Upper lobe of right lung (tissue), 1 donor: ENCODE data around the gene SRPK3. TPM values are rescaled to one million over a fixed set of nuclear protein-coding genes. Genes with fewer than 3 reads are reported as not detected.

Experiments
- ATAC-seq: fragments of 200-7000 bp; cut with Tn5 transposase; one replicate; pipeline ENCODE4 v1.9.1; 2020; ENCODE audit warnings: mild to moderate bottlenecking, moderate library complexity
- DNase-seq: peaks from one replicate; pipeline ENCODE4 v3.0.0-alpha.2; 2020
- H3K27ac ChIP-seq: fragments of 200-600 bp; one replicate; pipeline ENCODE4 v1.8.0; 2022
- H3K27me3 ChIP-seq: fragments of 200-600 bp; one replicate; pipeline ENCODE4 v1.8.0; 2022; ENCODE audit warnings: mild to moderate bottlenecking
- H3K36me3 ChIP-seq: fragments of 200-600 bp; one replicate; pipeline ENCODE4 v1.8.0; 2022
- H3K4me1 ChIP-seq: fragments of 200-600 bp; one replicate; pipeline ENCODE4 v1.8.0; 2022
- H3K4me3 ChIP-seq: fragments of 200-600 bp; one replicate; pipeline ENCODE4 v1.8.0; 2022; ENCODE audit warnings: mild to moderate bottlenecking
- H3K9me3 ChIP-seq: fragments of 200-600 bp; one replicate; pipeline ENCODE4 v1.8.0; 2022
- CTCF ChIP-seq: fragments of 200-600 bp; IDR thresholded peaks from one replicate; pipeline ENCODE4 v1.8.0; 2022; ENCODE audit warnings: antibody characterized with exemption
- intact Hi-C: fragments of 100-400 bp; cut with DNase I; formaldehyde crosslinking; loops from one replicate; pipeline ENCODE4 v1.11.0; 2022
- total RNA-seq: library from RNA; stranded (reverse); fragmentation: NEBNext Ultra II Directional; extraction: Animal tissue kit (Norgen Biotek cat#: 25700); gene quantifications from one replicate; pipeline ENCODE4 v1.2.1, GENCODE V29; 2021
- donor health status: DM: no; HTN: yes; CAD: no; lungs with severe emphysema.

Gene SRPK3
- total RNA-seq, 1 donor from 2014 or later: not detected

GRCh38 chrX:153765138-153766079 lies 15.4 kb upstream of the SRPK3 start:
- intact Hi-C loops: loop anchor here (10.0 kb wide), 1 partner anchor 189 kb away; no protein-coding TSS in a partner anchor
- ATAC-seq: peak; percentile 35
- no peak overlapping the region for H3K4me3 ChIP-seq

GRCh38 chrX:153766098-153766817 lies 14.6 kb upstream of the SRPK3 start:
- TF ChIP-seq CTCF: no peak
- H3K4me1 ChIP-seq: peaks cover 3% of the 10 kb centered on the region
- no peaks in the 10 kb centered on the region for H3K36me3 ChIP-seq
- no peak overlapping the region for H3K27ac ChIP-seq
- no peak overlapping the region for H3K4me3 ChIP-seq
- DNase-seq (peak; percentile 54), ATAC-seq (no peak)
- no peaks in the 10 kb centered on the region for H3K27me3 ChIP-seq
- intact Hi-C loops: loop anchor here (10.0 kb wide), 1 partner anchor 189 kb away; no protein-coding TSS in a partner anchor
- H3K9me3 ChIP-seq: no peaks in the 10 kb centered on the region

More at GRCh38 chrX:153765138-153766079, 15.4 kb upstream of the SRPK3 start:
- peak overlapping the region; percentile 42 for H3K27ac ChIP-seq
- no peaks in the 10 kb centered on the region for H3K36me3 ChIP-seq
- peak; percentile 46 for DNase-seq
- no peaks in the 10 kb centered on the region for H3K27me3 ChIP-seq
- TF ChIP-seq CTCF: no peak
- peaks cover 3% of the 10 kb centered on the region for H3K4me1 ChIP-seq
- H3K9me3 ChIP-seq: no peaks in the 10 kb centered on the region

- no peak for ATAC-seq
- intact Hi-C loops: loop anchor here (10.0 kb wide), 1 partner anchor 188 kb away; no protein-coding TSS in a partner anchor
- DNase-seq: peak; percentile 38
- peaks cover 3% of the 10 kb centered on the region for H3K4me1 ChIP-seq
- H3K36me3 ChIP-seq: no peaks in the 10 kb centered on the region
- TF ChIP-seq CTCF: no peak
- no peak overlapping the region for H3K4me3 ChIP-seq
- no peaks in the 10 kb centered on the region for H3K9me3 ChIP-seq
- no peaks in the 10 kb centered on the region for H3K27me3 ChIP-seq
- no peak overlapping the region for H3K27ac ChIP-seq
These were observed 13.8 kb upstream of the SRPK3 start for GRCh38 chrX:153766871-153767673.

GRCh38 chrX:153767674-153768055 lies 13.2 kb upstream of the SRPK3 start:
- TF ChIP-seq CTCF: no peak
- ATAC-seq: no peak
- DNase-seq: no peak
- no peaks in the 10 kb centered on the region for H3K27me3 ChIP-seq
- no peak overlapping the region for H3K27ac ChIP-seq
- no peak overlapping the region for H3K4me3 ChIP-seq
- H3K36me3 ChIP-seq: no peaks in the 10 kb centered on the region
- intact Hi-C loops: loop anchor here (10.0 kb wide), 1 partner anchor 187 kb away; no protein-coding TSS in a partner anchor
- H3K9me3 ChIP-seq: no peaks in the 10 kb centered on the region
- peaks cover 3% of the 10 kb centered on the region for H3K4me1 ChIP-seq
